ENCODE data around the gene RHBG. TPM values are rescaled to one million over a fixed set of nuclear protein-coding genes. Genes with fewer than 3 reads are reported as not detected.
A peak's percentile ranks its signal among the peaks of the same experiment; 100 is the strongest.
"Not testable (repeated sequence)": the region's sequence is repeated elsewhere in the genome, so short reads cannot be mapped to it uniquely, and the experiment has no call there.

The RHBG gene
- total and polyA plus RNA-seq, 8 donors = 2.2 to 4.9 (median 3.5) TPM; not detected in 2

- Histone ChIP-seq H3K36me3 (no peaks in the 10 kb centered on the region), H3K27me3 (peaks cover 0 to 76% of the 10 kb centered on the region in 2 donors), H3K4me3 (no peak overlapping the region), H3K27ac (no peak overlapping the region), H3K9me3 (no peaks in the 10 kb centered on the region), H3K4me1 (no peaks in the 10 kb centered on the region)
- DNase-seq (no peak), ATAC-seq (no peak)
- intact Hi-C loops (cut with DNase I) = no loop called here
- TF ChIP-seq CTCF (IDR thresholded peaks at IDR 0.05) = no peak
Observed at GRCh38 chr1:156360534-156360933, 8.5 kb upstream of the RHBG start.

DNA sequence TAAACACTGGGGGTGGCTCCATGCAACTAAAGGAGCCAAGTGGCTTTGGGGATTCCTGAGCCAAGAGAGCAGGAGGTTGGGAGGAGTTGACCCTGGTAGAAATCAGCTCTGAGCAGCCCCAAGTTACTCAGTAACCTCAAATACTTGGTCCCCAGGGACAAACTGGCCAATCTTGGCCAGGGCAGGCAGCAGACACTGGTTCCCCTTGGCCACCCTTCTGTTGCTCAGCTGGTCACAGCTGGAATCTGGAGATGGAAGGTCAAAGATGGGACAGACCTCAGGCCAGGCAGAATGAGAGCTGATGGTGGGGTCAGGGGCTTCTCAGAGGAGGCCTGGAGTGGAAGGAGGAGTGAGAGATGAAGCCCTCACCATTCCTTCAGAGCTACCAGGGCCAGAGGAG is 3.3 kb upstream of the RHBG start:
- no peak overlapping the region for H3K4me3 ChIP-seq
- no peak for TF ChIP-seq CTCF (IDR thresholded peaks at IDR 0.05)
- no peak for DNase-seq
- H3K27me3 ChIP-seq = peaks cover 0 to 62% of the 10 kb centered on the region in 2 donors
- H3K36me3 ChIP-seq = no peaks in the 10 kb centered on the region
- no peak overlapping the region for H3K27ac ChIP-seq
- no peaks in the 10 kb centered on the region for H3K9me3 ChIP-seq
- intact Hi-C loops (cut with DNase I) = no loop called here
- ATAC-seq = no peak
- peaks cover 0 to 11% of the 10 kb centered on the region in 2 donors for H3K4me1 ChIP-seq

DNA sequence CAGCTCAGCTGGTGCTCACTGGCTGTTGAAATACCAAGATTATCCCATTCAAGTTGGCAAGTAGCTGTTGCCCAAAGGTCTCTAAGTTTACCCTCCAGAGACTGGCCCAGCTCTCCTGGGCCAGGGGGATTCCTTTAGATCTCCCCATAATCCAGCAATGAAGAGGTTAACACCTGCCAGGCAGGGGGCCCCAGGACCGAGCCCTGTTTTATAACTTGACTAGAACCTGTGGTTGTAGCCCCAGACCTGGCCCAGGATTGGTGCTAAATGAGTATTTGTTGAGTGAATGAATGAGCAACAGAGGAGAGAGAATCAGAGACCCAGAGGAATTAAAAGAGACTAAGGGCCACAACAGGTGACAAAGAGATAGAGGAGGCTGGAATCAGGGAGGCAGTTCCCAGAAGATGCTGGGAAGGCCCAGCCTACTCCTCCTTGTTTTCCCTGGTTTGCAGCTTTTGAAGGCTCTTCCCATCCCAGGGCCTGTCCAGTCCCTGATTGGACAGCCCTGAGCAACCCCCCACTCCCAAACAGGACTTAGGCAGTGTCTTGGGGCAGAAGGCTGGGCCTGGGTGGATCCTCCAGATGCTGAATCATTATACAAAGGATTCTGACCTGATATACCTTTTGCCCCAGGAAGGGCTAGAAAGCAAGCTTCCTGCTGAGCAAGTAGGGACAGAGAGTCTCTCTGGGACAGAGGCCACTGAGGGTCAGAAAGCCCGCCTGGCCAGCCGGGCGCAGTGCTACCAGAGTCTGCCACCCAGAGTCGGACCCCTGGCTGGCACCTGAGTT is 2.4 kb upstream of the RHBG start:
- Histone ChIP-seq H3K4me3 (no peak overlapping the region), H3K27ac (no peak overlapping the region), H3K36me3 (no peaks in the 10 kb centered on the region), H3K9me3 (no peaks in the 10 kb centered on the region), H3K4me1 (peaks cover 0 to 11% of the 10 kb centered on the region in 2 donors), H3K27me3 (peaks cover 0 to 62% of the 10 kb centered on the region in 2 donors)
- DNase-seq = no peak
- no peak for ATAC-seq
- intact Hi-C loops (cut with DNase I) = no loop called here
- TF ChIP-seq CTCF (IDR thresholded peaks at IDR 0.05) = no peak

- Histone ChIP-seq H3K27ac (no peak overlapping the region), H3K4me3 (no peak overlapping the region), H3K27me3 (peaks cover 0 to 66% of the 10 kb centered on the region in 2 donors), H3K4me1 (peaks cover 0 to 11% of the 10 kb centered on the region in 2 donors), H3K9me3 (no peaks in the 10 kb centered on the region), H3K36me3 (no peaks in the 10 kb centered on the region)
- intact Hi-C loops (cut with DNase I) = no loop called here
- ATAC-seq = no peak
- TF ChIP-seq CTCF (IDR thresholded peaks at IDR 0.05) = no peak
- DNase-seq = no peak
Observed at GRCh38 chr1:156367383-156368156, 1.4 kb upstream of the RHBG start.

DNA sequence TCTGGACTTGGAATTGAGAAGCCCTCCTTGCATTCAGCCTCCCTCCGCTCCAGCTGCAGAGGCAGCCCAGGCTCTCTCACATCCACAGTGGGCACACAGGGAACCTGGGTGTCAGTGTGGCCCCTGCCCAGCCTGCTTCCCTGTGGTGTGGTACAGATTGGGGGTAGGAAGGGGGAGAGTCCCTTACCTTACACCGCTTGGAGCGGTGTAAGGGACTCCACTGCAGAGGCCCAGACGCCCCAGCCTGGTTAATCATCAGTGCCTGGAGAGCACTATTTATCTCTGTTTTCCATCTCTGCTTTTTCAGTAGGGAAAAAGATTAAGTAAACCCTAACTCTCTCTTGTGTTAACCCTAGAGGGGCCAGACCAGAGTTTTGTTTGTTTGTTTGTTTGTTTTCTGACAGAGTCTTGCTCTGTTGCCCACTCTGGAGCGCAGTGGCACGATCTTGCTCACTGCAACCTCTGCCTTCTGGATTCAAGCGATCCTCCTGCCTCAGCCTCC is 803 bp upstream of the RHBG start:
- peaks cover 0 to 11% of the 10 kb centered on the region in 2 donors for H3K4me1 ChIP-seq
- no peaks in the 10 kb centered on the region for H3K36me3 ChIP-seq
- H3K9me3 ChIP-seq = no peaks in the 10 kb centered on the region
- ATAC-seq (no peak), DNase-seq (no peak)
- TF ChIP-seq CTCF (IDR thresholded peaks at IDR 0.05) = no peak
- H3K27ac ChIP-seq = no peak overlapping the region
- peaks cover 0 to 66% of the 10 kb centered on the region in 2 donors for H3K27me3 ChIP-seq
- no peak overlapping the region for H3K4me3 ChIP-seq
- intact Hi-C loops (cut with DNase I) = no loop called here

- peaks cover 0 to 11% of the 10 kb centered on the region in 2 donors for H3K4me1 ChIP-seq
- peaks cover 0 to 55% of the 10 kb centered on the region in 2 donors for H3K27me3 ChIP-seq
- DNase-seq; H3K27ac ChIP-seq; H3K9me3 ChIP-seq; H3K36me3 ChIP-seq; ATAC-seq; intact Hi-C loops (cut with DNase I): not testable (repeated sequence)
- peak overlapping the region in 1 of 2 donors; percentile 27 for H3K4me3 ChIP-seq
Observed at GRCh38 chr1:156369685-156370286, 775 bp downstream of the RHBG start.

Measured in left lung (tissue), 10 donors.